ENCODE measurements around the gene UNC93B1. TPM values are rescaled to one million over a fixed set of nuclear protein-coding genes. Genes with fewer than 3 reads are reported as not detected.
A peak's percentile ranks its signal among the peaks of the same experiment; 100 is the strongest.

Gene UNC93B1
- total and polyA plus RNA-seq, 2 of the 13 experiments (the other 11 are each of a cell fraction or from before 2014, with no cell fraction given), result 8.8 to 18.9 TPM

GRCh38 chr11:68020575-68020974 lies 16.7 kb upstream of the UNC93B1 start (continued):
- TF ChIP-seq SP1 (IDR thresholded peaks at IDR 0.05) (no peak), SP1 (CRISPR knock-in tag; IDR thresholded peaks at IDR 0.05) (0 out of 2 replicates have a peak, but pooled peaks have one; percentile 33), ZNF335 (CRISPR knock-in tag; IDR thresholded peaks at IDR 0.05) (no peak), NFIC (IDR thresholded peaks at IDR 0.05; ENCODE audit: low read length) (no peak), FUBP1 (CRISPR knock-in tag; IDR thresholded peaks at IDR 0.05; ENCODE audit: borderline replicate concordance) (no peak), ZBTB8A (CRISPR knock-in tag; IDR thresholded peaks at IDR 0.05; ENCODE audit: borderline replicate concordance, low read depth) (no peak), TOPORS (CRISPR knock-in tag; IDR thresholded peaks at IDR 0.05) (no peak), PTBP1 (IDR thresholded peaks at IDR 0.05; ENCODE audit: low read depth, low read length, poor library complexity, severe bottlenecking) (peak; percentile 64), TAF15 (IDR thresholded peaks at IDR 0.05; ENCODE audit: low read depth, low read length, poor library complexity, severe bottlenecking) (no peak), GFI1 (CRISPR knock-in tag; IDR thresholded peaks at IDR 0.05; ENCODE audit: borderline replicate concordance) (no peak), HOXA5 (CRISPR knock-in tag; IDR thresholded peaks at IDR 0.05) (no peak; the same call in 1 of the 2 replicates), TEAD3 (CRISPR knock-in tag; optimal IDR thresholded peaks at IDR 0.05; ENCODE audit: borderline replicate concordance) (peak; percentile 68), DMAP1 (CRISPR knock-in tag; IDR thresholded peaks at IDR 0.05) (no peak), KAT8 (CRISPR knock-in tag; IDR thresholded peaks at IDR 0.05) (0 out of 2 replicates have a peak, but pooled peaks have one; percentile 33), ZBTB7B (CRISPR knock-in tag; IDR thresholded peaks at IDR 0.05) (peak; percentile 53; the same call in 1 of the 2 replicates), KLF11 (CRISPR knock-in tag; IDR thresholded peaks at IDR 0.05) (no peak), ZZZ3 (CRISPR knock-in tag; IDR thresholded peaks at IDR 0.05; ENCODE audit: borderline replicate concordance) (no peak), GLI4 (CRISPR knock-in tag; IDR thresholded peaks at IDR 0.05; ENCODE audit: borderline replicate concordance) (no peak), ZNF337 (CRISPR knock-in tag; IDR thresholded peaks at IDR 0.05; ENCODE audit: borderline replicate concordance, low read depth) (no peak), PITX1 (CRISPR knock-in tag; IDR thresholded peaks at IDR 0.05) (peak; percentile 76), CENPX (CRISPR knock-in tag; IDR thresholded peaks at IDR 0.05) (no peak)
- TF ChIP-seq, protein P1, sequence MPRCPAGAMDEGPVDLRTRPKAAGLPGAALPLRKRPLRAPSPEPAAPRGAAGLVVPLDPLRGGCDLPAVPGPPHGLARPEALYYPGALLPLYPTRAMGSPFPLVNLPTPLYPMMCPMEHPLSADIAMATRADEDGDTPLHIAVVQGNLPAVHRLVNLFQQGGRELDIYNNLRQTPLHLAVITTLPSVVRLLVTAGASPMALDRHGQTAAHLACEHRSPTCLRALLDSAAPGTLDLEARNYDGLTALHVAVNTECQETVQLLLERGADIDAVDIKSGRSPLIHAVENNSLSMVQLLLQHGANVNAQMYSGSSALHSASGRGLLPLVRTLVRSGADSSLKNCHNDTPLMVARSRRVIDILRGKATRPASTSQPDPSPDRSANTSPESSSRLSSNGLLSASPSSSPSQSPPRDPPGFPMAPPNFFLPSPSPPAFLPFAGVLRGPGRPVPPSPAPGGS (CRISPR knock-in tag; IDR thresholded peaks at IDR 0.05), result no peak
- TF ChIP-seq, protein P2, sequence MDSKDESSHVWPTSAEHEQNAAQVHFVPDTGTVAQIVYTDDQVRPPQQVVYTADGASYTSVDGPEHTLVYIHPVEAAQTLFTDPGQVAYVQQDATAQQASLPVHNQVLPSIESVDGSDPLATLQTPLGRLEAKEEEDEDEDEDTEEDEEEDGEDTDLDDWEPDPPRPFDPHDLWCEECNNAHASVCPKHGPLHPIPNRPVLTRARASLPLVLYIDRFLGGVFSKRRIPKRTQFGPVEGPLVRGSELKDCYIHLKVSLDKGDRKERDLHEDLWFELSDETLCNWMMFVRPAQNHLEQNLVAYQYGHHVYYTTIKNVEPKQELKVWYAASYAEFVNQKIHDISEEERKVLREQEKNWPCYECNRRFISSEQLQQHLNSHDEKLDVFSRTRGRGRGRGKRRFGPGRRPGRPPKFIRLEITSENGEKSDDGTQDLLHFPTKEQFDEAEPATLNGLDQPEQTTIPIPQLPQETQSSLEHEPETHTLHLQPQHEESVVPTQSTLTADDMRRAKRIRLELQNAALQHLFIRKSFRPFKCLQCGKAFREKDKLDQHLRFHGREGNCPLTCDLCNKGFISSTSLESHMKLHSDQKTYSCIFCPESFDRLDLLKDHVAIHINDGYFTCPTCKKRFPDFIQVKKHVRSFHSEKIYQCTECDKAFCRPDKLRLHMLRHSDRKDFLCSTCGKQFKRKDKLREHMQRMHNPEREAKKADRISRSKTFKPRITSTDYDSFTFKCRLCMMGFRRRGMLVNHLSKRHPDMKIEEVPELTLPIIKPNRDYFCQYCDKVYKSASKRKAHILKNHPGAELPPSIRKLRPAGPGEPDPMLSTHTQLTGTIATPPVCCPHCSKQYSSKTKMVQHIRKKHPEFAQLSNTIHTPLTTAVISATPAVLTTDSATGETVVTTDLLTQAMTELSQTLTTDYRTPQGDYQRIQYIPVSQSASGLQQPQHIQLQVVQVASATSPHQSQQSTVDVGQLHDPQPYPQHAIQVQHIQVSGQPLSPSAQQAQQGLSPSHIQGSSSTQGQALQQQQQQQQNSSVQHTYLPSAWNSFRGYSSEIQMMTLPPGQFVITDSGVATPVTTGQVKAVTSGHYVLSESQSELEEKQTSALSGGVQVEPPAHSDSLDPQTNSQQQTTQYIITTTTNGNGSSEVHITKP (CRISPR knock-in tag; IDR thresholded peaks at IDR 0.05; ENCODE audit: low read depth), result no peak
- TF ChIP-seq, protein P3, sequence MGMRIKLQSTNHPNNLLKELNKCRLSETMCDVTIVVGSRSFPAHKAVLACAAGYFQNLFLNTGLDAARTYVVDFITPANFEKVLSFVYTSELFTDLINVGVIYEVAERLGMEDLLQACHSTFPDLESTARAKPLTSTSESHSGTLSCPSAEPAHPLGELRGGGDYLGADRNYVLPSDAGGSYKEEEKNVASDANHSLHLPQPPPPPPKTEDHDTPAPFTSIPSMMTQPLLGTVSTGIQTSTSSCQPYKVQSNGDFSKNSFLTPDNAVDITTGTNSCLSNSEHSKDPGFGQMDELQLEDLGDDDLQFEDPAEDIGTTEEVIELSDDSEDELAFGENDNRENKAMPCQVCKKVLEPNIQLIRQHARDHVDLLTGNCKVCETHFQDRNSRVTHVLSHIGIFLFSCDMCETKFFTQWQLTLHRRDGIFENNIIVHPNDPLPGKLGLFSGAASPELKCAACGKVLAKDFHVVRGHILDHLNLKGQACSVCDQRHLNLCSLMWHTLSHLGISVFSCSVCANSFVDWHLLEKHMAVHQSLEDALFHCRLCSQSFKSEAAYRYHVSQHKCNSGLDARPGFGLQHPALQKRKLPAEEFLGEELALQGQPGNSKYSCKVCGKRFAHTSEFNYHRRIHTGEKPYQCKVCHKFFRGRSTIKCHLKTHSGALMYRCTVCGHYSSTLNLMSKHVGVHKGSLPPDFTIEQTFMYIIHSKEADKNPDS (CRISPR knock-in tag; IDR thresholded peaks at IDR 0.05), result no peak
